WTC11 (cell line): ENCODE measurements around the gene AURKB. TPM values are rescaled to one million over a fixed set of nuclear protein-coding genes. Genes with fewer than 3 reads are reported as not detected.

Source experiments
- ATAC-seq: fragments of 200-7000 bp; cut with Tn5 transposase; 2 replicates; pipeline ENCODE4 v1.10.0; 2021; ENCODE audit warnings: mild to moderate bottlenecking, moderate library complexity
- CTCF ChIA-PET: fragments of 300-600 bp; sonication (Branson Sonifier 250); formaldehyde crosslinking; loops from one replicate; lab custom pipeline; 2021; ENCODE audit warnings: antibody characterized with exemption; lab: Charles Lee
- POLR2A ChIA-PET: fragments of 350-600 bp; sonication (Branson Sonifier 250); formaldehyde crosslinking; loops from one replicate; lab custom pipeline; 2021; ENCODE audit warnings: antibody characterized with exemption; lab: Charles Lee
- DNase-seq: peaks from one replicate; pipeline ENCODE4 v3.0.0; 2021; ENCODE audit warnings: low spot score
- H3K27ac Mint-ChIP-seq: 2 replicates; pipeline ENCODE4 v1.8.0; 2021; ENCODE audit warnings: mixed read lengths
- H3K27me3 Mint-ChIP-seq: 2 replicates; pipeline ENCODE4 v1.8.0; 2021; ENCODE audit warnings: low read depth, mild to moderate bottlenecking, moderate library complexity, mixed read lengths
- H3K36me3 Mint-ChIP-seq: 2 replicates; pipeline ENCODE4 v1.8.0; 2021; ENCODE audit warnings: mixed read lengths
- H3K4me1 Mint-ChIP-seq: 2 replicates; pipeline ENCODE4 v1.8.0; 2022; ENCODE audit warnings: mixed read lengths
- H3K4me3 Mint-ChIP-seq: 2 replicates; pipeline ENCODE4 v1.8.0; 2021; ENCODE audit warnings: mild to moderate bottlenecking, moderate library complexity, mixed read lengths
- H3K9me3 Mint-ChIP-seq: 2 replicates; pipeline ENCODE4 v1.8.0; 2021; ENCODE audit warnings: mixed read lengths
- ARID4B ChIP-seq: sonication (generic); formaldehyde crosslinking; IDR thresholded peaks from 2 replicates; pipeline ENCODE4 v1.8.0; 2023; ENCODE audit warnings: missing genetic modification reagents, mild to moderate bottlenecking, borderline replicate concordance
- ATF1 ChIP-seq: sonication (generic); formaldehyde crosslinking; IDR thresholded peaks from 2 replicates; pipeline ENCODE4 v1.8.1; 2023; ENCODE audit warnings: mild to moderate bottlenecking, moderate library complexity, missing genetic modification reagents
- ATF2 ChIP-seq: sonication (generic); formaldehyde crosslinking; IDR thresholded peaks from 2 replicates; pipeline ENCODE4 v1.8.1; 2022; ENCODE audit warnings: low read depth, missing genetic modification reagents, borderline replicate concordance
- CREM ChIP-seq: sonication (generic); formaldehyde crosslinking; IDR thresholded peaks from 2 replicates; pipeline ENCODE4 v1.8.1; 2022; ENCODE audit warnings: mild to moderate bottlenecking, missing genetic modification reagents, moderate library complexity
- ESRRA ChIP-seq: sonication (generic); formaldehyde crosslinking; IDR thresholded peaks from 2 replicates; pipeline ENCODE4 v1.8.1; 2022; ENCODE audit warnings: mild to moderate bottlenecking, missing genetic modification reagents, borderline replicate concordance
- GABPB1 ChIP-seq: sonication (generic); formaldehyde crosslinking; IDR thresholded peaks from 2 replicates; pipeline ENCODE4 v1.8.1; 2023; ENCODE audit warnings: mild to moderate bottlenecking, missing genetic modification reagents
- IRF2 ChIP-seq: sonication (generic); formaldehyde crosslinking; IDR thresholded peaks from 2 replicates; pipeline ENCODE4 v1.8.0; 2022; ENCODE audit warnings: low read depth, missing genetic modification reagents, borderline replicate concordance
- MAX ChIP-seq: sonication (generic); formaldehyde crosslinking; IDR thresholded peaks from 2 replicates; pipeline ENCODE4 v1.8.0; 2022; ENCODE audit warnings: mild to moderate bottlenecking, missing genetic modification reagents
- OVOL2 ChIP-seq: fragments of 250-450 bp; sonication (Bioruptor Pico); IDR thresholded peaks from 2 replicates; pipeline ENCODE4 v1.9.0; 2021; ENCODE audit warnings: mild to moderate bottlenecking, borderline replicate concordance
- RELA ChIP-seq: sonication (generic); formaldehyde crosslinking; IDR thresholded peaks from 2 replicates; pipeline ENCODE4 v1.8.1; 2022; ENCODE audit warnings: missing genetic modification reagents, mild to moderate bottlenecking, borderline replicate concordance
- TEAD1 ChIP-seq: sonication (generic); formaldehyde crosslinking; IDR thresholded peaks from 2 replicates; pipeline ENCODE4 v1.8.0; 2022; ENCODE audit warnings: mild to moderate bottlenecking, missing genetic modification reagents
- USF2 ChIP-seq: sonication (generic); formaldehyde crosslinking; IDR thresholded peaks from 2 replicates; pipeline ENCODE4 v1.8.1; 2023; ENCODE audit warnings: mild to moderate bottlenecking, missing genetic modification reagents, moderate library complexity
- ZBTB21 ChIP-seq: sonication (generic); formaldehyde crosslinking; IDR thresholded peaks from 2 replicates; pipeline ENCODE4 v1.8.1; 2023; ENCODE audit warnings: mild to moderate bottlenecking, missing genetic modification reagents, borderline replicate concordance
- ZNF121 ChIP-seq: sonication (generic); formaldehyde crosslinking; IDR thresholded peaks from 2 replicates; pipeline ENCODE4 v1.8.0; 2023; ENCODE audit warnings: missing genetic modification reagents
- ZNF423 ChIP-seq: fragments of 250-450 bp; sonication (Bioruptor Pico); IDR thresholded peaks from 2 replicates; pipeline ENCODE4 v2.1.2; 2022; ENCODE audit warnings: mild to moderate bottlenecking, moderate library complexity
- total RNA-seq: library from RNA; stranded (reverse); gene quantifications from 3 replicates; pipeline ENCODE4 v1.2.3, GENCODE V29; 2021
- TF ChIP-seq, protein P1 (sequence below): fragments of 250-450 bp; sonication (Bioruptor Pico); IDR thresholded peaks from 2 replicates; pipeline ENCODE4 v1.9.0; 2021; ENCODE audit warnings: mild to moderate bottlenecking
- TF ChIP-seq, protein P2 (sequence below): fragments of 250-450 bp; sonication (Bioruptor Pico); IDR thresholded peaks from 2 replicates; pipeline ENCODE4 v1.8.0; 2021; ENCODE audit warnings: mild to moderate bottlenecking
- TF ChIP-seq, protein P3 (sequence below): sonication (generic); formaldehyde crosslinking; IDR thresholded peaks from 2 replicates; pipeline ENCODE4 v1.8.1; 2022; ENCODE audit warnings: low read depth, mild to moderate bottlenecking, moderate library complexity, missing genetic modification reagents, borderline replicate concordance
- TF ChIP-seq, protein P4 (sequence below): fragments of 250-450 bp; sonication (Bioruptor Pico); IDR thresholded peaks from 2 replicates; pipeline ENCODE4 v1.9.0; 2021; ENCODE audit warnings: mild to moderate bottlenecking
- TF ChIP-seq, protein P5 (sequence below): sonication (generic); formaldehyde crosslinking; conservative IDR thresholded peaks from 2 replicates; pipeline ENCODE4 v1.8.1; 2022; ENCODE audit warnings: mild to moderate bottlenecking, missing genetic modification reagents

AURKB gene
- total RNA-seq, 1 experiment from 2014 or later, result 215 TPM

GRCh38 chr17:8257801-8258200 lies 47.4 kb upstream of the AURKB start (continued):
- TF ChIP-seq USF2 (CRISPR knock-in tag) (no peak), ARID4B (CRISPR knock-in tag) (no peak), ZNF121 (CRISPR knock-in tag) (no peak), OVOL2 (CRISPR knock-in tag) (no peak), ZBTB21 (no peak)
- TF ChIP-seq, protein P1, sequence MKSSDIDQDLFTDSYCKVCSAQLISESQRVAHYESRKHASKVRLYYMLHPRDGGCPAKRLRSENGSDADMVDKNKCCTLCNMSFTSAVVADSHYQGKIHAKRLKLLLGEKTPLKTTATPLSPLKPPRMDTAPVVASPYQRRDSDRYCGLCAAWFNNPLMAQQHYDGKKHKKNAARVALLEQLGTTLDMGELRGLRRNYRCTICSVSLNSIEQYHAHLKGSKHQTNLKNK (CRISPR knock-in tag), result no peak
- TF ChIP-seq, protein P2, sequence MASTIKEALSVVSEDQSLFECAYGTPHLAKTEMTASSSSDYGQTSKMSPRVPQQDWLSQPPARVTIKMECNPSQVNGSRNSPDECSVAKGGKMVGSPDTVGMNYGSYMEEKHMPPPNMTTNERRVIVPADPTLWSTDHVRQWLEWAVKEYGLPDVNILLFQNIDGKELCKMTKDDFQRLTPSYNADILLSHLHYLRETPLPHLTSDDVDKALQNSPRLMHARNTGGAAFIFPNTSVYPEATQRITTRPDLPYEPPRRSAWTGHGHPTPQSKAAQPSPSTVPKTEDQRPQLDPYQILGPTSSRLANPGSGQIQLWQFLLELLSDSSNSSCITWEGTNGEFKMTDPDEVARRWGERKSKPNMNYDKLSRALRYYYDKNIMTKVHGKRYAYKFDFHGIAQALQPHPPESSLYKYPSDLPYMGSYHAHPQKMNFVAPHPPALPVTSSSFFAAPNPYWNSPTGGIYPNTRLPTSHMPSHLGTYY (CRISPR knock-in tag), result no peak
- TF ChIP-seq, protein P3, sequence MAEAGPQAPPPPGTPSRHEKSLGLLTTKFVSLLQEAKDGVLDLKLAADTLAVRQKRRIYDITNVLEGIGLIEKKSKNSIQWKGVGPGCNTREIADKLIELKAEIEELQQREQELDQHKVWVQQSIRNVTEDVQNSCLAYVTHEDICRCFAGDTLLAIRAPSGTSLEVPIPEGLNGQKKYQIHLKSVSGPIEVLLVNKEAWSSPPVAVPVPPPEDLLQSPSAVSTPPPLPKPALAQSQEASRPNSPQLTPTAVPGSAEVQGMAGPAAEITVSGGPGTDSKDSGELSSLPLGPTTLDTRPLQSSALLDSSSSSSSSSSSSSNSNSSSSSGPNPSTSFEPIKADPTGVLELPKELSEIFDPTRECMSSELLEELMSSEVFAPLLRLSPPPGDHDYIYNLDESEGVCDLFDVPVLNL (CRISPR knock-in tag), result no peak

- no peaks in the 10 kb centered on the region for H3K27me3 Mint-ChIP-seq
- peaks cover 77% of the 10 kb centered on the region for H3K36me3 Mint-ChIP-seq
- DNase-seq (no peak), ATAC-seq (no peak)
- H3K9me3 Mint-ChIP-seq, result 0 out of 2 replicates have a peak, but pooled peaks cover 4% of the 10 kb centered on the region
- H3K27ac Mint-ChIP-seq, result no peak overlapping the region
- ChIA-PET CTCF (interaction anchor here (1.8 kb wide), 1 partner anchor 44 kb away, joined by 6 read pairs; no protein-coding TSS in a partner anchor), POLR2A (no interaction called here)
- no peak overlapping the region for H3K4me3 Mint-ChIP-seq
- no peaks in the 10 kb centered on the region for H3K4me1 Mint-ChIP-seq
- TF ChIP-seq MAX (CRISPR knock-in tag) (no peak), RELA (CRISPR knock-in tag) (no peak), CREM (no peak), ATF1 (no peak), OVOL2 (CRISPR knock-in tag) (no peak), ATF2 (CRISPR knock-in tag) (no peak), ZNF423 (CRISPR knock-in tag) (no peak), TEAD1 (CRISPR knock-in tag) (no peak), GABPB1 (CRISPR knock-in tag) (no peak), ESRRA (no peak), IRF2 (CRISPR knock-in tag) (no peak)
- TF ChIP-seq, protein P4, sequence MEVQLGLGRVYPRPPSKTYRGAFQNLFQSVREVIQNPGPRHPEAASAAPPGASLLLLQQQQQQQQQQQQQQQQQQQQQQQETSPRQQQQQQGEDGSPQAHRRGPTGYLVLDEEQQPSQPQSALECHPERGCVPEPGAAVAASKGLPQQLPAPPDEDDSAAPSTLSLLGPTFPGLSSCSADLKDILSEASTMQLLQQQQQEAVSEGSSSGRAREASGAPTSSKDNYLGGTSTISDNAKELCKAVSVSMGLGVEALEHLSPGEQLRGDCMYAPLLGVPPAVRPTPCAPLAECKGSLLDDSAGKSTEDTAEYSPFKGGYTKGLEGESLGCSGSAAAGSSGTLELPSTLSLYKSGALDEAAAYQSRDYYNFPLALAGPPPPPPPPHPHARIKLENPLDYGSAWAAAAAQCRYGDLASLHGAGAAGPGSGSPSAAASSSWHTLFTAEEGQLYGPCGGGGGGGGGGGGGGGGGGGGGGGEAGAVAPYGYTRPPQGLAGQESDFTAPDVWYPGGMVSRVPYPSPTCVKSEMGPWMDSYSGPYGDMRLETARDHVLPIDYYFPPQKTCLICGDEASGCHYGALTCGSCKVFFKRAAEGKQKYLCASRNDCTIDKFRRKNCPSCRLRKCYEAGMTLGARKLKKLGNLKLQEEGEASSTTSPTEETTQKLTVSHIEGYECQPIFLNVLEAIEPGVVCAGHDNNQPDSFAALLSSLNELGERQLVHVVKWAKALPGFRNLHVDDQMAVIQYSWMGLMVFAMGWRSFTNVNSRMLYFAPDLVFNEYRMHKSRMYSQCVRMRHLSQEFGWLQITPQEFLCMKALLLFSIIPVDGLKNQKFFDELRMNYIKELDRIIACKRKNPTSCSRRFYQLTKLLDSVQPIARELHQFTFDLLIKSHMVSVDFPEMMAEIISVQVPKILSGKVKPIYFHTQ (CRISPR knock-in tag), result no peak
- TF ChIP-seq, protein P3 (CRISPR knock-in tag), result no peak
- TF ChIP-seq, protein P5, sequence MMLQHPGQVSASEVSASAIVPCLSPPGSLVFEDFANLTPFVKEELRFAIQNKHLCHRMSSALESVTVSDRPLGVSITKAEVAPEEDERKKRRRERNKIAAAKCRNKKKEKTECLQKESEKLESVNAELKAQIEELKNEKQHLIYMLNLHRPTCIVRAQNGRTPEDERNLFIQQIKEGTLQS (CRISPR knock-in tag), result no peak
Measured at GRCh38 chr17:8256691-8257090, 46.3 kb upstream of the AURKB start.
